K562 (cell line): ENCODE data around the gene PNKD. TPM values are rescaled to one million over a fixed set of nuclear protein-coding genes. Genes with fewer than 3 reads are reported as not detected.
A peak's percentile ranks its signal among the peaks of the same experiment; 100 is the strongest.

Source experiments
- ASH1L ChIP-seq: fragments of 450-650 bp; IDR thresholded peaks from 2 replicates; pipeline ENCODE4 v1.6.1; 2018; ENCODE audit warnings: borderline replicate concordance, mild to moderate bottlenecking, low read depth; ENCODE audit not compliant: partially characterized antibody
- ATF2 ChIP-seq: sonication (generic); formaldehyde crosslinking; IDR thresholded peaks from 2 replicates; pipeline ENCODE4 v1.8.1; 2022; ENCODE audit warnings: missing genetic modification reagents
- BRF2 ChIP-seq: IDR thresholded peaks from 3 replicates; pipeline ENCODE4 v1.6.1; 2011; ENCODE audit warnings: borderline replicate concordance, mild to moderate bottlenecking; ENCODE audit not compliant: insufficient read length, insufficient read depth
- CHD2 ChIP-seq: IDR thresholded peaks from 2 replicates; pipeline ENCODE4 v1.6.1; 2011; ENCODE audit warnings: low read depth, low read length
- DDX20 ChIP-seq: fragments of 450-650 bp; IDR thresholded peaks from 2 replicates; pipeline ENCODE4 v1.6.1; 2016; ENCODE audit warnings: missing genetic modification characterization, low read depth, mild to moderate bottlenecking, missing compliant biosample characterization, moderate library complexity
- ETS2 ChIP-seq: IDR thresholded peaks from 2 replicates; pipeline ENCODE4 v1.6.1; 2016; ENCODE audit warnings: borderline replicate concordance, missing genetic modification characterization, mild to moderate bottlenecking, moderate library complexity, missing compliant biosample characterization; ENCODE audit not compliant: poor library complexity, severe bottlenecking
- HIVEP1 ChIP-seq: fragments of 250-450 bp; sonication (Bioruptor Pico); IDR thresholded peaks from 2 replicates; pipeline ENCODE4 v1.4.0; 2020; ENCODE audit warnings: mild to moderate bottlenecking
- ILF3 ChIP-seq: fragments of 450-650 bp; IDR thresholded peaks from 2 replicates; pipeline ENCODE4 v1.6.1; 2018; ENCODE audit warnings: antibody characterized with exemption, mild to moderate bottlenecking, moderate library complexity, borderline replicate concordance
- LARP7 ChIP-seq: fragments of 450-650 bp; IDR thresholded peaks from 2 replicates; pipeline ENCODE4 v1.6.1; 2016
- MAX ChIP-seq: sonication (generic); formaldehyde crosslinking; IDR thresholded peaks from 2 replicates; pipeline ENCODE4 v1.9.0; 2022; ENCODE audit warnings: mild to moderate bottlenecking, missing genetic modification reagents
- SFPQ ChIP-seq: fragments of 200-400 bp; formaldehyde crosslinking; IDR thresholded peaks from 2 replicates; pipeline ENCODE4 v1.6.1; 2017; ENCODE audit warnings: mild to moderate bottlenecking, low read depth, low read length, moderate library complexity
- SREBF2 ChIP-seq: sonication (generic); formaldehyde crosslinking; IDR thresholded peaks from 2 replicates; pipeline ENCODE4 v1.4.0; 2020; ENCODE audit warnings: mild to moderate bottlenecking, missing genetic modification reagents
- ZBTB12 ChIP-seq: fragments of 250-450 bp; sonication (Bioruptor Pico); IDR thresholded peaks from 2 replicates; pipeline ENCODE4 v1.4.0; 2020
- ZBTB5 ChIP-seq: fragments of 450-650 bp; IDR thresholded peaks from 2 replicates; pipeline ENCODE4 v1.6.1; 2017; ENCODE audit warnings: antibody characterized with exemption
- ZC3H11A ChIP-seq: IDR thresholded peaks from 2 replicates; pipeline ENCODE4 v1.6.1; 2012; ENCODE audit warnings: low read depth, low read length, improper control_type of control experiment
- ZFPM2 ChIP-seq: fragments of 250-450 bp; sonication (Bioruptor Pico); IDR thresholded peaks from 2 replicates; pipeline ENCODE4 v1.5.1; 2022; ENCODE audit warnings: mild to moderate bottlenecking
- ZNF175 ChIP-seq: fragments of 200-800 bp; sonication (Bioruptor generic); IDR thresholded peaks from 2 replicates; pipeline ENCODE4 v1.6.1; 2016; ENCODE audit warnings: low read depth, mild to moderate bottlenecking, missing genetic modification characterization, missing compliant biosample characterization
- ZNF263 ChIP-seq: sonication (generic); formaldehyde crosslinking; IDR thresholded peaks from 2 replicates; pipeline ENCODE4 v1.8.0; 2022; ENCODE audit warnings: mild to moderate bottlenecking, missing genetic modification reagents, borderline replicate concordance
- ZNF79 ChIP-seq: fragments of 250-450 bp; sonication (Bioruptor Pico); IDR thresholded peaks from 2 replicates; pipeline ENCODE4 v1.4.0; 2020; ENCODE audit warnings: low read depth, mild to moderate bottlenecking, moderate library complexity
- polyA plus RNA-seq, 8 experiments: library from polyadenylated mRNA; depleted of rRNA in 4 of 8; stranded (reverse) in 5 of 8; unstranded in 3 of 8; fragments of >200 nt; fragmentation: Nextera tagmentation in 2 of 8; fragmentation: Illumina TruSeq in 1 of 8; extraction: Ambion mirVana in 2 of 8; extraction: Trizol in 1 of 8; gene quantifications; 2 replicates each; pipeline versions ENCODE4 v1.2.1 to v1.2.3, GENCODE V29; 2011 to 2014; ENCODE audit warnings: inconsistent platforms in 1 of 8, missing spikeins in 1 of 8
- total RNA-seq, 7 experiments: library from RNA; depleted of rRNA in 6 of 7; stranded (reverse); fragments of >200 nt in 6 of 7; fragmentation: Illumina TruSeq in 2 of 7; extraction: Trizol in 2 of 7; gene quantifications; 2 replicates each; pipeline versions ENCODE4 v1.2.1 to v1.2.3, GENCODE V29; 2011 to 2021; ENCODE audit warnings: low replicate concordance in 1 of 7

Gene PNKD
- total and polyA plus RNA-seq, 9 of the 15 experiments (the other 6 are each of a cell fraction or from before 2014, with no cell fraction given) = 26.0 to 105 (median 60.1) TPM

- TF ChIP-seq ATF2 (no peak), ILF3 (no peak), LARP7 (no peak), ZNF79 (CRISPR knock-in tag) (no peak), ASH1L (no peak), ZC3H11A (no peak), MAX (CRISPR knock-in tag) (peak; percentile 58; the same call in 1 of the 2 replicates), HIVEP1 (CRISPR knock-in tag) (no peak), ZNF175 (no peak), DDX20 (tag) (no peak), SREBF2 (CRISPR knock-in tag) (no peak), SFPQ (no peak), ETS2 (tag) (no peak), ZFPM2 (CRISPR knock-in tag) (no peak), ZNF263 (CRISPR knock-in tag) (peak; percentile 42; the same call in 1 of the 2 replicates), ZBTB5 (no peak), CHD2 (no peak), BRF2 (no peak), ZBTB12 (CRISPR knock-in tag) (no peak)
These were observed 125.7 kb downstream of the PNKD start (continued) for GRCh38 chr2:218395826-218396687.
